Skeletal muscle satellite cell (primary cell): Measurements from ENCODE around the gene NAPG.
"Not testable (repeated sequence)": the region's sequence is repeated elsewhere in the genome, so short reads cannot be mapped to it uniquely, and the experiment has no call there.

Experiments
- H3K27me3 ChIP-seq: 2 replicates; pipeline ENCODE4 v1.7.0; 2013; ENCODE audit warnings: low read length; ENCODE audit not compliant: control insufficient read depth, insufficient read depth
- H3K36me3 ChIP-seq: 2 replicates; pipeline ENCODE4 v1.7.0; 2013; ENCODE audit warnings: mild to moderate bottlenecking, control low read depth, low read length; ENCODE audit not compliant: insufficient read depth
- H3K4me1 ChIP-seq: 2 replicates; pipeline ENCODE4 v1.7.0; 2013; ENCODE audit warnings: low read length; ENCODE audit not compliant: control insufficient read depth, insufficient read depth
- H3K4me2 ChIP-seq: 2 replicates; pipeline ENCODE4 v1.7.0; 2013; ENCODE audit warnings: mild to moderate bottlenecking, low read length
- H3K4me3 ChIP-seq: 2 replicates; pipeline ENCODE4 v1.7.0; 2013; ENCODE audit warnings: low read length
- H3K9ac ChIP-seq: 2 replicates; pipeline ENCODE4 v1.7.0; 2013; ENCODE audit warnings: mild to moderate bottlenecking, low read depth, low read length, moderate library complexity
- H3K9me3 ChIP-seq: replicated peaks from 2 replicates; pipeline ENCODE4 v1.7.0; 2013; ENCODE audit warnings: mild to moderate bottlenecking, control low read depth, low read length

NAPG gene

DNA sequence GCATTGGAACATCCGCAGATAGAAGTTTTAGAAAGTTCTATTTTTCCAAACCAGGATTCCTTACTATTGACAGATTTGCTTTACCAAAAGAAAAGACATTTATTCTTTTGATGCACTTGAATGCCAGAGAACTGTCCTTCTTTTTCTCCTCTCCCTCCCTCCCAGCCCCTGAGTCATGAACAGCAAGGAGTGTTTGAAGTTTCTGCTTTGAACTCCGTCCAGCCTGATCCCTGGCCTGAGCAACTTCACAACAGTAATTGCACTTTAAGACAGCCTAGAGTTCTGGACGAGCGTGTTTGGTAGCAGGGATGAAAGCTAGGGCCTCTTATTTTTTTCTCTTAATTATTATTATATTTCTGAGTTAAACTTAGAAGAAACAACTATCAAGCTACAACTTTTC, 37.8 kb upstream of the NAPG start:
- Histone ChIP-seq H3K4me3 (no peak overlapping the region), H3K27me3 (peaks cover 3% of the 10 kb centered on the region), H3K9ac (no peak overlapping the region), H3K9me3 (no peaks in the 10 kb centered on the region), H3K4me1 (no peaks in the 10 kb centered on the region), H3K36me3 (no peaks in the 10 kb centered on the region), H3K4me2 (no peak overlapping the region)

DNA sequence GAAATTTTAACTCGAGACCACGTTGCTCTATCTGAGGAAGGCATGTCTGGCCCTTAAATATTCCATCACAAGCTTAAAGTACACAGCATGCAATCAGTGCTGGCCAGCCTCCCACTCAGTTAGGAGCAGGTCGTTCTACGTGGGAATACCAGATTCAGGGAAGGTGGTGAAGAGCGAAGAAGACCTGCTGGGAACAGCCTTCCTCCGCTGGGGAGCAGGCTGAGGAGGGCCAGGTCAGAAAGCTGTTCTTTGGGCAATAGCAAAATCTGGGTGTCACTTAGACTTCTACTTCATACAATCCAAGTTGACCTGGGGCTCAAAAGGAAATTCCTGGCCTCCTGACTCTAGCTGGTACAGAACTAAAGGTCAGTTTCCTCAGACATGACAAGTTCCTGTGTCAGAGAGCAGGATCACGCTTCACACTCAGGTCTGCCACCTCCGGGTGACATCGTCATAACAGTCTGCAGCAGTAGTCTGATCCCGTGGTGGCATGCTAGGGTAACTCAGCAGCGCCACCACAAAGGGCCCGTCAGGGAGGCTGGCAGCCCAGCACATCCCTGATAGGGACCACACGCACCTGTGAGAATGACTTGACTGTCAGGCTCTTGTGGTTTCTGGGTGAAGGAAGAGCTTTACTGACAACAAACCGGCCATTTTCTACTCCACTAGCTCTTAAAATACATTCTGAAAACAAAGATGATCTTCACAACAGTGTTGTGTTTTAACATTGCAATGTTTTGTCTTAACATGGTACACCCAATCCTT, 35.2 kb upstream of the NAPG start:
- Histone ChIP-seq H3K36me3 (no peaks in the 10 kb centered on the region), H3K4me1 (no peaks in the 10 kb centered on the region), H3K4me2 (no peak overlapping the region), H3K4me3 (no peak overlapping the region), H3K27me3 (no peaks in the 10 kb centered on the region), H3K9me3 (no peaks in the 10 kb centered on the region), H3K9ac (no peak overlapping the region)

DNA sequence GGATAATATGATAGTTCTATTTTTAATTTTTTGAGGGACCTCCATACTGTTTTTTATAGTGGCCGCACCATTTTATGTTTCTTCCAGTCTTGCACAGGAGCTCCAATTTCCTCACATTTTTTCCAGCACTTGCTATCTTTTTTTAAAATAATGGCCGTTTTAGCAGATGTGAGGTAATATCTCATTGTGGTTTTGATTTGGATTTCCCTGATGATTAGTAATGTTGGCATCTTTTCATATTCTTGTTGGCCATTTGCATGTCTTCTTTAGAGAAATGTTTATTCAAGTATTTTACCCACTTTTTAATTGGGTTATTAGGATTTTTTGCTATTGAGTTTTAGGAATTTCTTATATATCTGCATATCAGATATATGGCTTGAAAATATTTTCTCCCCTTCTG, 29.9 kb upstream of the NAPG start:
- Histone ChIP-seq H3K36me3 (no peaks in the 10 kb centered on the region), H3K9ac (no peak overlapping the region), H3K27me3 (no peaks in the 10 kb centered on the region), H3K4me1 (no peaks in the 10 kb centered on the region), H3K4me3 (no peak overlapping the region), H3K4me2 (no peak overlapping the region), H3K9me3 (no peaks in the 10 kb centered on the region)

DNA sequence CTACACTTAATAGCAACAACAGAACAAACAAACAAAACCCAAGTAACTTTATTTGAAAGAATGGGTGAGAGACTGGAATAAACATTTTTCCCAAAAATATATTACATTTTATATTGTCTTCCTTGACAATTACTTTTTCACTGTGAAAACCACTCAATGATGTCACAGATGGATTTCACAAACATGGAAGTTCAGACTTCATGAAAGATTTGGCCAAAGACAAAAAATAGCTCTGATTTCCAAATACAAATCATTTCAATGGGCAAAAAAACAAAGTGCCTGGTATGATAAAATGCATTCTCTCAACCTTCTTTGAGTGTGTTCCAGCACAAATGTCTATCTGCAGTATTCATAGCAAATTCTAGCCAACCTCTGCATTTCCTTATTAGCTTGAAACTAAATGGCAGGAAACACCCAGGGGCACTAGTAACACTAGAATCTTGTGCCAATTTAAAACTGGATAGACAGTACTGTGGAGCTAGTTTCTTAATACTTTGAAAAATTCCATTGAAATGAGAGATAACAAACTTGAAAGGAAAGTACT, 28.5 kb upstream of the NAPG start:
- Histone ChIP-seq H3K4me3 (no peak overlapping the region), H3K9me3 (no peaks in the 10 kb centered on the region), H3K27me3 (peaks cover 11% of the 10 kb centered on the region), H3K4me1 (no peaks in the 10 kb centered on the region), H3K9ac (no peak overlapping the region), H3K4me2 (no peak overlapping the region), H3K36me3 (no peaks in the 10 kb centered on the region)

DNA sequence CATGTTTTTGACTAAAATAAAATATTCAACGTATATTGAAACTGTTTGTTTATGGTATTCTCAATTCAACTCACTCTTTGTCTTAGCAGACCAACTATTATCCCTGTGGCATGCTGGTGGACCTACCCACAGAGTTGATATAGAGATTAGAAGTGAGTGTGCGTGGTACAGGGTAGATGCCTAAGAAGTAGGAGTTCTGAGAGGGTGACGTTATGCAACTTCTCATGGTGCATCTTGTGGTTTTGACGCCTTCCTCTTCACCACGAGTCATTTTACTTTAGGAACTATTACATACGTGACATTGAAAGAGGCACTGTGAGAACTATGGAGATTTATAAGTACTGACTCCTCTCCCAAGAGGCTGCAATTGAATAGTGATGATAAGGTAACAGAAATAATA, 26.6 kb upstream of the NAPG start:
- Histone ChIP-seq H3K4me2 (no peak overlapping the region), H3K36me3 (no peaks in the 10 kb centered on the region), H3K27me3 (peaks cover 12% of the 10 kb centered on the region), H3K4me3 (no peak overlapping the region), H3K4me1 (no peaks in the 10 kb centered on the region), H3K9me3 (no peaks in the 10 kb centered on the region), H3K9ac (no peak overlapping the region)

DNA sequence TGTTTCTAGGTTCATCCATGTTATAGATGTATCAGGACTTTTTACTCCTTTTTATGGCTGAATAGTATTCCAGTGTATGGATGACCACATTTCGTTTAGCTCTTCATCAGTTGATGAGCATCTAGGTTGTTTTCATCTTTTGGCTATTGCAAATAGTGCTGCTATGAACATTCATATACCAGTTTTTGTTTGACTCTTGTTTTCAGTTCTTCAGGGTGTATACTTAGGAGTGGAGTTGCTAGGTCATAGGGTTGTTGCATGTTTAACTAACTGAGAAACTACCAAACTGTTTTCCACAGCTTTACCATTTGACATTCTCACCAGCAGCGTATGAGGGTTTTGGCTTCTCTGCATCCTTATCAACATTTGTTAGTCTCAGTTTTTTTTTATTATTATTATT, 25.8 kb upstream of the NAPG start:
- no peaks in the 10 kb centered on the region for H3K4me1 ChIP-seq
- no peak overlapping the region for H3K4me2 ChIP-seq
- H3K36me3 ChIP-seq: no peaks in the 10 kb centered on the region
- no peak overlapping the region for H3K9ac ChIP-seq
- H3K9me3 ChIP-seq: no peaks in the 10 kb centered on the region
- H3K27me3 ChIP-seq: peaks cover 12% of the 10 kb centered on the region
- H3K4me3 ChIP-seq: no peak overlapping the region

DNA sequence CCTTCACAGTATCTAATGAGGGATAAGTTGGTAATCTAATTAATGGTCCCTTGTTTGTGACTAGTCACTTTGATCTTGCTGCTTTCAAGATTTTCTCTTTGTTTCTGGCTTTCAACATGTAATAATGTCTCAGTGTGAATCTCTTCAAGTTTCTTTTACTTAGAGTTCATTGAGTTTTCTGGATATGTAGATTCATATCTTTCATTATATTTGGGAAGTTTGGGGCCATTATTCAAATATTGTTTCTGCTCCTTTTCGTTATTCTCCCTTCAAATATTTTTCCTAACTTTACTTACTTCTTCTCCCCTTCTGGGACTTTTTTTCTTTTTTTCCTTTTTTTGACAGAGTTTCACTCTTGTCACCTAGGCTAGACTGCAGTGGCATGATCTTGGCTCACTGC, 21.1 kb upstream of the NAPG start:
- no peaks in the 10 kb centered on the region for H3K36me3 ChIP-seq
- H3K9me3 ChIP-seq: no peaks in the 10 kb centered on the region
- H3K4me2 ChIP-seq: no peak overlapping the region
- H3K4me3 ChIP-seq: no peak overlapping the region
- no peaks in the 10 kb centered on the region for H3K4me1 ChIP-seq
- peaks cover 12% of the 10 kb centered on the region for H3K27me3 ChIP-seq
- no peak overlapping the region for H3K9ac ChIP-seq

DNA sequence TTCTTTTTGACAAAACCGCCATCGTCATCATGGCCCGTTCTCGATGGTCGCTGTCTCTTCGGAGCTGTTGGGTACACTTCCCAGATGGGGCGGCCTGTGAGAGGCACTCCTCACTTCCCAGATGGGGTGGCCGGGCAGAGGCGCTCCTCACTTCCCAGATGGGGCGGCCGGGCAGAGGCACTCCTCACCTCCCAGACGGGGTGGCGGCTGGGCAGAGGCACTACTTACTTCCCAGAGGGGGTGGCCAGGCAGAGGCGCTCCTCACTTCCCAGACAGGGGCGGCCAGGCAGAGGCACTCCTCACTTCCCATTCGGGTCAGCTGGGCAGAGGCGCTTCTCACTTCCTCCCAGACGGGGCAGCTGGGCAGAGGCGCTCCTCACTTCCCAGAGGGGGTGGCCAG, 19.9 kb upstream of the NAPG start:
- H3K4me1 ChIP-seq, H3K36me3 ChIP-seq, H3K9me3 ChIP-seq, H3K4me2 ChIP-seq, H3K4me3 ChIP-seq, H3K9ac ChIP-seq: not testable (repeated sequence)
- H3K27me3 ChIP-seq: peaks cover 12% of the 10 kb centered on the region

DNA sequence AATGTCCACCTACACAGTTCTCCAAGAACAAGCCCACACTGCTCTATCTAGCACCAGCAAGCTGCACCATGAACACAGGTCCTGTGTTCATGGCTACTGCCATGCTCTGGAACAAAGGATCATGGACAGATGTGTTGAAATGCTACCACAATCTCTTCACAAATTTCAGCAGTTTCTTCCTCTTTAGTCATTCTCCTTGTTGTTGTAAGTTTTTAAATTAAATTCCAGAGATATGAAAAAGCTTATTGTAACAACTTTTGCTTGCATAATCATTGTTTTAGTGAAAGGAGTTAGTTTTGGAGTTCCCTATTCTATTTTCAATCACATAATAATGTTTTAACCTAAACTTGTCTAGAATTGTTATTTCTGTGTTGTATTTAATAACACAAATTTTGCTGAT, 17.2 kb upstream of the NAPG start:
- no peaks in the 10 kb centered on the region for H3K4me1 ChIP-seq
- no peak overlapping the region for H3K4me2 ChIP-seq
- H3K4me3 ChIP-seq: no peak overlapping the region
- peaks cover 13% of the 10 kb centered on the region for H3K27me3 ChIP-seq
- H3K36me3 ChIP-seq: no peaks in the 10 kb centered on the region
- H3K9me3 ChIP-seq: no peaks in the 10 kb centered on the region
- no peak overlapping the region for H3K9ac ChIP-seq

DNA sequence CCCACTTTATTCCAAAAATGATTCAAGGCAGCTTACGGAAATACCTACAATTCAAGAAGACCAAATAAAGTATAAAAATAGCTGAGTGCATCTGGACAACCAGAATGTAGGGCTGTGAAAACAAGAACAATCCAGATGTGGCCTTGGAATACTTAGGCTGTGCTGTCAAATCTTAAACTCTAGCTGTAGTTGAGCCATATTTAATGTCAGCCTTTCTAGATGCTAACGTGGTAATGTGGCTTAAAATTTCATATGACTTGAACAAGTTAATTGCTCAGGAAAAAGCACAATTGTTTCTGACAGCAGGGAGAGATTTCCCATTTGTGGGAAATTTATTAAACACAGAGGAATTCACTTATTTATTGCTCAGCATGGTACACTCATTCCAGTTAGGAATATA, 14.6 kb upstream of the NAPG start:
- Histone ChIP-seq H3K27me3 (peaks cover 31% of the 10 kb centered on the region), H3K9ac (no peak overlapping the region), H3K4me2 (no peak overlapping the region), H3K36me3 (no peaks in the 10 kb centered on the region), H3K9me3 (no peaks in the 10 kb centered on the region), H3K4me3 (no peak overlapping the region), H3K4me1 (no peaks in the 10 kb centered on the region)

DNA sequence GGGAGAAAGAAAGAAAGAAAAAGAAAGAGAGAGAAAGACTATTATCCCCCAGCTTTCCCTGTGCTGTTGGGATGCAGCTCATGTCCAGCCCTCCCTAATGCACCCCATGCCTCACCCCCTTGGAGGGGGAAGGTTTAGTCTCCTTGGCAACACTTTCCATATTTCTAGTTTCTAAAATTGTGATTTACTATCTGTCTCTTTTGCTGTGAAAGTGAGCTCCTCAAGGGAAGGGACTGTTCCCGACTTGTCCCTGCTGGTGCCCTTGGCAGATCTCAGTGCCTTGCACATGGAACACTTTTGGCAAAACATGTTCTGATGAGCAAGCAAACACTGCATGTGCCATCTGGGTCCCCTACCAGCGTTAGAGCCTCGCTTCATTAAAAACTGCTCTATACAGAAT, 11.7 kb upstream of the NAPG start:
- no peak overlapping the region for H3K4me3 ChIP-seq
- peaks cover 8% of the 10 kb centered on the region for H3K4me1 ChIP-seq
- H3K27me3 ChIP-seq: peaks cover 58% of the 10 kb centered on the region
- no peaks in the 10 kb centered on the region for H3K9me3 ChIP-seq
- H3K9ac ChIP-seq: no peak overlapping the region
- no peak overlapping the region for H3K4me2 ChIP-seq
- no peaks in the 10 kb centered on the region for H3K36me3 ChIP-seq

DNA sequence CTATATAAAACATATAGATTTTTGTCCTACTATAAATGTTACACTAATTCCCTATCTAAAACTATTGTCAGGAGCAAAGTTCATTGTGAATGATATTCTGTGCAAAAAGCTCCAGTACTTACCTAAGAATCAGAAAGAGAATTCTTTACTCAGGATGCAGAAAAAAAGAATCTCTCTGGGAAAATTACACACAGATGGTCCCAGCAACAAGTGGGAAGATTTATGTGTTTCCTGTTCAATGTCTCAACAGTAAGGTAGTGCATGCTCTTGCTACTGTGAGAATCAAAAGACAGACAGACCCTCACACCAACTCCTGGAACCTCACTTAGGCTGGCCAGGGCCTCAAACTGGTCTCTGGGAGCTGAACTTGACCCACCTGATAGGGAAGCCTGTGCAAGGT, 11.2 kb upstream of the NAPG start:
- H3K36me3 ChIP-seq: no peaks in the 10 kb centered on the region
- H3K9ac ChIP-seq: no peak overlapping the region
- no peak overlapping the region for H3K4me2 ChIP-seq
- peaks cover 61% of the 10 kb centered on the region for H3K27me3 ChIP-seq
- H3K4me3 ChIP-seq: no peak overlapping the region
- H3K4me1 ChIP-seq: peaks cover 12% of the 10 kb centered on the region
- H3K9me3 ChIP-seq: no peaks in the 10 kb centered on the region
